Skeletal muscle cell (primary cell): ENCODE results near the gene CHMP5.

Experiments used
- DNase-seq: peaks from one replicate; pipeline ENCODE4 v3.0.0-alpha.2; 2010; ENCODE audit warnings: low read depth
- H3K4me3 ChIP-seq: 2 replicates; pipeline ENCODE4 v1.5.1; 2011; ENCODE audit warnings: low read depth, mild to moderate bottlenecking, control low read depth, low read length, moderate library complexity

CHMP5 gene

GRCh38 chr9:33241298-33241697 is 23.6 kb upstream of the CHMP5 start:
- H3K4me3 ChIP-seq = no peak overlapping the region
- no peak for DNase-seq

GRCh38 chr9:33242609-33243134 is 22.2 kb upstream of the CHMP5 start:
- DNase-seq = no peak
- H3K4me3 ChIP-seq = no peak overlapping the region

GRCh38 chr9:33244137-33244784 is 20.6 kb upstream of the CHMP5 start:
- no peak for DNase-seq
- H3K4me3 ChIP-seq = no peak overlapping the region

GRCh38 chr9:33245341-33245740 is 19.5 kb upstream of the CHMP5 start:
- H3K4me3 ChIP-seq = no peak overlapping the region
- no peak for DNase-seq

- no peak for DNase-seq
- H3K4me3 ChIP-seq = no peak overlapping the region
Measured at GRCh38 chr9:33246269-33246860, 18.5 kb upstream of the CHMP5 start.

- H3K4me3 ChIP-seq = no peak overlapping the region
- no peak for DNase-seq
Measured at GRCh38 chr9:33248606-33249005, 16.2 kb upstream of the CHMP5 start.

- H3K4me3 ChIP-seq = no peak overlapping the region
Measured at GRCh38 chr9:33249087-33249658, 15.7 kb upstream of the CHMP5 start.

GRCh38 chr9:33249983-33250382 is 14.9 kb upstream of the CHMP5 start:
- no peak for DNase-seq

More at GRCh38 chr9:33249087-33249658, 15.7 kb upstream of the CHMP5 start:
- DNase-seq = no peak

GRCh38 chr9:33250458-33250995 is 14.3 kb upstream of the CHMP5 start:
- peak; percentile 38 for DNase-seq

More at GRCh38 chr9:33249983-33250382, 14.9 kb upstream of the CHMP5 start:
- no peak overlapping the region for H3K4me3 ChIP-seq

GRCh38 chr9:33254211-33254610 is 10.6 kb upstream of the CHMP5 start:
- DNase-seq = no peak
- no peak overlapping the region for H3K4me3 ChIP-seq

More at GRCh38 chr9:33250458-33250995, 14.3 kb upstream of the CHMP5 start:
- no peak overlapping the region for H3K4me3 ChIP-seq

- H3K4me3 ChIP-seq = no peak overlapping the region
- DNase-seq = no peak
Measured at GRCh38 chr9:33255014-33255413, 9.8 kb upstream of the CHMP5 start.

GRCh38 chr9:33255471-33255870 is 9.4 kb upstream of the CHMP5 start:
- no peak for DNase-seq
- no peak overlapping the region for H3K4me3 ChIP-seq

GRCh38 chr9:33256236-33256635 is 8.6 kb upstream of the CHMP5 start:
- DNase-seq = no peak
- H3K4me3 ChIP-seq = no peak overlapping the region

- H3K4me3 ChIP-seq = no peak overlapping the region
- DNase-seq = no peak
Measured at GRCh38 chr9:33257276-33257675, 7.6 kb upstream of the CHMP5 start.

- DNase-seq = no peak
- H3K4me3 ChIP-seq = no peak overlapping the region
Measured at GRCh38 chr9:33260372-33260771, 4.5 kb upstream of the CHMP5 start.

GRCh38 chr9:33263131-33264002 is 1.5 kb upstream of the CHMP5 start:
- no peak for DNase-seq
- H3K4me3 ChIP-seq = peak overlapping the region; percentile 81

- no peak for DNase-seq
- H3K4me3 ChIP-seq = peak overlapping the region; percentile 81
Measured at GRCh38 chr9:33264003-33264472, 811 bp upstream of the CHMP5 start.

GRCh38 chr9:33265211-33265865 is 489 bp downstream of the CHMP5 start:
- DNase-seq = no peak
- H3K4me3 ChIP-seq = peak overlapping the region; percentile 81
